Spinal cord (tissue), 4 donors: ENCODE measurements around the gene RHOJ. TPM values are rescaled to one million over a fixed set of nuclear protein-coding genes. Genes with fewer than 3 reads are reported as not detected.

Experiments used
- polyA plus RNA-seq, 2 donors: library from polyadenylated mRNA; unstranded; fragments of 120-200 nt; gene quantifications; one replicate each; pipeline ENCODE4 v1.2.1, GENCODE V29; 2013; ENCODE audit not compliant: insufficient read length in 2 of 2
- total RNA-seq, 2 donors: library from RNA; depleted of rRNA in 1 of 2; stranded (reverse); fragments of 120-200 nt in 1 of 2; fragments of >200 nt in 1 of 2; gene quantifications; one replicate each; pipeline versions ENCODE4 v1.2.3 to v1.2.4, GENCODE V29; 2013 to 2014

The RHOJ gene
- total and polyA plus RNA-seq, 4 donors: 11.9 to 29.6 (median 21.9) TPM

Other genes with a start within 250 kb of the RHOJ start
- 10 to 100 TPM in 1 of 2 donors, 1 to 10 TPM in 1; 3.8 to 17.9 TPM for gene KCNH5, start 159.0 kb upstream of the RHOJ start, total RNA-seq
- gene KCNH5, start 159.0 kb upstream of the RHOJ start, polyA plus RNA-seq: 1 to 10 TPM; 3.5 to 4.1 TPM
- not detected for gene GPHB5, start 114.5 kb downstream of the RHOJ start, total RNA-seq
- not detected for gene GPHB5, start 114.5 kb downstream of the RHOJ start, polyA plus RNA-seq